HG03469 (cell line): Measurements from ENCODE around the gene ZBTB16.

ENCODE experiments used
- ATAC-seq: cut with Tn5 transposase; IDR thresholded peaks from one replicate; pipeline ENCODE4 v1.9.1; 2021; ENCODE audit warnings: mild to moderate bottlenecking, moderate library complexity, moderate number of reproducible peaks; ENCODE audit not compliant: unreplicated experiment

The ZBTB16 gene

DNA sequence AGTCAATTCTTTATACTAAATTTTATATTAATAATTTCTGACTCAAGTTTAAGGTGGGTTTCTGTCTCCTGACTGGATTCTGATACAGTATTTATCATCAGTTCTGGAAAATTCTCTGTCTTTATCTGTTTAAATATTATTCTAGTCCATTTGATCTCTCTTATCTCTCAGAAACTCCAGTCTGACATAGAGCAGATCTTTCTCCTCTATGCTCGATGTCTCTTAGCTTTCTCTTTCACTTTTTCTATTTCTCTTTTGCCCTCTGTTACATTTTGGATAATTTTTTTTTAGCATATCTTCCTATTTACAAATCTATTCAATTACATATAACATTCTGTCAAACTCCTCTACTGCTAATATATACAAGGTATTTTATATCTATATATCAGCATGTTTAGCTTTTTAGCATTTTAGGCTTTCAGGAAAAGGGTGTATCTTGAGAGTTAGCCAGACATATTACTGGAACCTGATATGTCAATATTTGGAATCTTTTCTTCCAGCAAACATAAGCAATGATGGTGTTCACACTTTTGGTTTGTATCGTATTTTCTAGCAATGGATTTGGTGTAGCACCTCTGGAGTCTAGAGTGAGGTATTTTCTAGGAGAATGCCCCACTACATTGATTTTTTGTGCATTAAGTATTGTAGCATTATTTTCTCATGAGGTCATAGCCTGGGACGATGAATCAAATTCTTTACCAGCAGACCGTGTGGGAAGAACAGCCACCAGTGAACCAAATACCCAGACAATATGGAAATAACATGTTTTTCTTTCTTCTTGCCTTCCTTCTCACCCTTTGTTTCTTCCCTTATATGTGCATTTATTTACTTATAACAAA lies 232.6 kb downstream of the ZBTB16 start:
- ATAC-seq, result no peak

DNA sequence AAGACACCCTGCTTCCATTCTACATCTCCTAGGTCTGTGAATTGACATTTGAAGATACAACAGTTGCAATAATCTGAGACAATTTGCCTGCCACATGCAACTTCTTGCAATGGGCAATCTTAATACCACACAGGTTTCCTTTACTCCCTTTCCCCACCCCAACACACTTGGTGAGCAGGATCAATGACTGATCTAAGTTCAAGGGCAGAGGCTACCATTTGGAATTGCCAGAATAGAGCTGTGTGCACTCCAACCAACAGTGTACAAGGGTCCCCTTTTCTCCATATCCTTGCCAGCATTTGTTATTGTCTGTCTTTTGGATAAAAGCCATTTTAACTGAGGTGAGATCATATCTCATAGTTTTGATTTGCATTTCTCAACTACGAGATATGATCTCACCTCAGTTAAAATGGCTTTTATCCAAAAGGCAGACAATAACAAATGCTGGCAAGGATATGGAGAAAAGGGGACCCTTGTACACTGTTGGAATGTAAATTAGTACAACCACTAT lies 233.7 kb downstream of the ZBTB16 start:
- ATAC-seq, result no peak

DNA sequence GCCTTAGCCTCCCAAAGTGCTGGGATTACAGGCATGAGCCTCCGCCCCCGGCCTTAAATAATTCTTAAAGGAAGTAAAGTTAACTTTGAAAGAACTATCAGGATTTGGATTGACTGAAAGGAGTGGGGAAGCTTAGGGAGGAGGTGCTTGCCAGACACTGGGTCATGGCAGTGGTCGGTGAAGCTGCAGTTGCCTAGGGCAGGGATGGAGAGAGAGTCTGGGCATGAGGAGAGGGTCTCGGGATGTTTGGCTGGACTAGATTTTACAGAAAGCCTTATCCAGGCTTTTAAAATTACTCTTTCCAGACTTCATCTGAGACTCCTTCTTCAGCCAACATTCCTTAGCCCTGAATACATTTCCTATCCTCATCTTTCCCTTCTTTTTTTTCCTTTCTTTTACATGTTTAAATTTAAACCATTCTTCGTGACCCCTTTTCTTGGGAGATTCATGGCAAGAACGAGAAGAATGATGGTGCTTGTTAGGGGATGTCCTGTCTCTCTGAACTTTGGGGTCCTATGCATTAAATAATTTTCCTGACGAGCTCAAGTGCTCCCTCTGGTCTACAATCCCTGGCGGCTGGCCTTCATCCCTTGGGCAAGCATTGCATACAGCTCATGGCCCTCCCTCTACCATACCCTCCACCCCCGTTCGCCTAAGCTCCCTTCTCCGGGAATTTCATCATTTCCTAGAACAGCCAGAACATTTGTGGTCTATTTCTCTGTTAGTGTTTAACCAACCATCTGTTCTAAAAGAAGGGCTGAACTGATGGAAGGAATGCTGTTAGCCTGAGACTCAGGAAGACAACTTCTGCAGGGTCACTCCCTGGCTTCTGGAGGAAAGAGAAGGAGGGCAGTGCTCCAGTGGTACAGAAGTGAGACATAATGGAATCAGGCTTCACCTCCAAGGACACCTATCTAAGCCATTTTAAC lies 236.4 kb downstream of the ZBTB16 start, which contains the start of gene NNMT:
TSS of gene NNMT (plus strand) at position 724 of the 929 bp plus-strand sequence. CDS start at position 882, 158 bp downstream.
- no peak for ATAC-seq

- no peak for ATAC-seq
Observed at GRCh38 chr11:114296605-114297372, 237.3 kb downstream of the ZBTB16 start.

GRCh38 chr11:114297806-114298709 lies 238.5 kb downstream of the ZBTB16 start:
- no peak for ATAC-seq

- no peak for ATAC-seq
Observed at GRCh38 chr11:114298710-114299109, 239.2 kb downstream of the ZBTB16 start.
